ENCODE measurements around the gene BDKRB1. TPM values are rescaled to one million over a fixed set of nuclear protein-coding genes. Genes with fewer than 3 reads are reported as not detected.

The BDKRB1 gene
- total RNA-seq, 2 donors from 2014 or later = 0.24 to 0.56 TPM

GRCh38 chr14:96256407-96256806, 397 bp downstream of the BDKRB1 start:
- DNase-seq (ENCODE audit: low spot score) = no peak
- intact Hi-C loops (cut with DNase I) = loop anchor here in 1 of 2 donors (5.0 kb wide), 1 partner anchor 1474 kb away; no protein-coding TSS in a partner anchor

GRCh38 chr14:96257056-96257455, 1.0 kb downstream of the BDKRB1 start:
- peak; percentile 53 for DNase-seq (ENCODE audit: low spot score)

GRCh38 chr14:96257900-96258299, 1.9 kb downstream of the BDKRB1 start:
- intact Hi-C loops (cut with DNase I) = loop anchor here in 1 of 2 donors (5.0 kb wide), 1 partner anchor 1476 kb away; no protein-coding TSS in a partner anchor
- DNase-seq (ENCODE audit: low spot score) = no peak

More at GRCh38 chr14:96257056-96257455, 1.0 kb downstream of the BDKRB1 start:
- intact Hi-C loops (cut with DNase I) = loop anchor here in 1 of 2 donors (5.0 kb wide), 1 partner anchor 1475 kb away; no protein-coding TSS in a partner anchor

GRCh38 chr14:96260341-96260821, 4.4 kb downstream of the BDKRB1 start:
- no peak for DNase-seq (ENCODE audit: low spot score)
- intact Hi-C loops (cut with DNase I) = no loop called here

GRCh38 chr14:96261053-96261452, 5.0 kb downstream of the BDKRB1 start:
- DNase-seq (ENCODE audit: low spot score) = no peak

GRCh38 chr14:96261772-96262655, 6.0 kb downstream of the BDKRB1 start:
- no peak for DNase-seq (ENCODE audit: low spot score)
- intact Hi-C loops (cut with DNase I) = no loop called here

More at GRCh38 chr14:96261053-96261452, 5.0 kb downstream of the BDKRB1 start:
- intact Hi-C loops (cut with DNase I) = no loop called here

- intact Hi-C loops (cut with DNase I) = no loop called here
- DNase-seq (ENCODE audit: low spot score) = no peak
Observed at GRCh38 chr14:96263347-96264199, 7.6 kb downstream of the BDKRB1 start.

- DNase-seq (ENCODE audit: low spot score) = no peak
- intact Hi-C loops (cut with DNase I) = no loop called here
Observed at GRCh38 chr14:96264200-96264553, 8.2 kb downstream of the BDKRB1 start.

- intact Hi-C loops (cut with DNase I) = no loop called here
- no peak for DNase-seq (ENCODE audit: low spot score)
Observed at GRCh38 chr14:96264853-96265252, 8.8 kb downstream of the BDKRB1 start.

GRCh38 chr14:96265383-96266095, 9.5 kb downstream of the BDKRB1 start:
- intact Hi-C loops (cut with DNase I) = no loop called here
- DNase-seq (ENCODE audit: low spot score) = no peak

GRCh38 chr14:96267336-96267735, 11.3 kb downstream of the BDKRB1 start:
- intact Hi-C loops (cut with DNase I) = no loop called here
- DNase-seq (ENCODE audit: low spot score) = no peak

- intact Hi-C loops (cut with DNase I) = no loop called here
Observed at GRCh38 chr14:96267916-96268315, 11.9 kb downstream of the BDKRB1 start.

GRCh38 chr14:96268431-96269358, 12.7 kb downstream of the BDKRB1 start:
- intact Hi-C loops (cut with DNase I) = no loop called here
- DNase-seq (ENCODE audit: low spot score) = peak; percentile 90

More at GRCh38 chr14:96267916-96268315, 11.9 kb downstream of the BDKRB1 start:
- no peak for DNase-seq (ENCODE audit: low spot score)

- intact Hi-C loops (cut with DNase I) = no loop called here
- DNase-seq (ENCODE audit: low spot score) = no peak
Observed at GRCh38 chr14:96269359-96269710, 13.3 kb downstream of the BDKRB1 start.

GRCh38 chr14:96270565-96271420, 14.8 kb downstream of the BDKRB1 start:
- no peak for DNase-seq (ENCODE audit: low spot score)
- intact Hi-C loops (cut with DNase I) = loop anchor here (5.0 to 10.0 kb wide), 3 partner anchors 168 to 276 kb away; no protein-coding TSS in a partner anchor

GRCh38 chr14:96271421-96271762, 15.4 kb downstream of the BDKRB1 start:
- intact Hi-C loops (cut with DNase I) = loop anchor here (5.0 to 10.0 kb wide), 3 partner anchors 169 to 277 kb away; no protein-coding TSS in a partner anchor

More at GRCh38 chr14:96271421-96271762, 15.4 kb downstream of the BDKRB1 start:
- DNase-seq (ENCODE audit: low spot score) = no peak

All from posterior vena cava (tissue), 2 donors.